Subcutaneous abdominal adipose tissue (tissue), 5 donors: ENCODE measurements around the gene SAMD9.
"Not testable (repeated sequence)": the region's sequence is repeated elsewhere in the genome, so short reads cannot be mapped to it uniquely, and the experiment has no call there.

Experiments used
- H3K27ac ChIP-seq: one replicate; pipeline ENCODE4 v1.7.0; 2013; ENCODE audit warnings: low read depth, mild to moderate bottlenecking, inconsistent platforms, low read length, moderate library complexity
- H3K27me3 ChIP-seq, 5 donors: one replicate each; pipeline ENCODE4 v1.7.0; 2013; ENCODE audit warnings: low read length in 5 of 5, inconsistent platforms in 1 of 5; ENCODE audit not compliant: control insufficient read depth in 5 of 5, insufficient read depth in 4 of 5
- H3K36me3 ChIP-seq, 5 donors: one replicate each; pipeline ENCODE4 v1.7.0; 2013; ENCODE audit warnings: low read length in 5 of 5; ENCODE audit not compliant: control insufficient read depth in 5 of 5, insufficient read depth in 5 of 5
- H3K4me1 ChIP-seq, 5 donors: one replicate each; pipeline ENCODE4 v1.7.0; 2013; ENCODE audit warnings: low read length in 5 of 5, mild to moderate bottlenecking in 3 of 5, moderate library complexity in 1 of 5; ENCODE audit not compliant: control insufficient read depth in 5 of 5, insufficient read depth in 5 of 5
- H3K4me3 ChIP-seq, 5 donors: one replicate each; pipeline ENCODE4 v1.7.0; 2013; ENCODE audit warnings: low read length in 5 of 5, low read depth in 1 of 5
- H3K9ac ChIP-seq, 5 donors: one replicate each; pipeline ENCODE4 v1.7.0; 2013; ENCODE audit warnings: low read length in 5 of 5, mild to moderate bottlenecking in 4 of 5, moderate library complexity in 3 of 5
- H3K9me3 ChIP-seq, 5 donors: one replicate each; pipeline ENCODE4 v1.7.0; 2013; ENCODE audit warnings: low read length in 5 of 5; ENCODE audit not compliant: control insufficient read depth in 5 of 5
- donor health status: healthy.
- donor health status: healthy.
- donor health status: healthy.
- donor health status: healthy.
- donor health status: healthy.

Gene SAMD9

DNA sequence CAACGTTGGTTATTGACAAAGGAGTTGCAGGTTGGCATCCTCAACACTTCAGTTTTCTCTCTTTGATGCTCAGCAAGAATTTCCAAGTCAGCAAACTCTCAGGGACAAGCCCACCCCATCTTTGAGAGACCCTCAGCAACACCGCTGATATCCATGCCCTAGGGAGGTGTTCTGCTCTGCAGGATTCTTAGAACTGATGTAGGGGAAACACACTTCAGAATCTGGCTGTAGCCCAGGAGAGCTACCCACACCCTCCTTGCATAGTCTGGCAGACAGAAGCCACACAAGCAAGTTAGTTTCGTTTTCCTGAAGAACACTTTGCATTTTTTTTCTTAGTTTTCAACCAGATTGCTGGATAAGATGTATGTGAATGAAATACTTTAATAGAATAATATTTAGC is 29.6 kb upstream of the SAMD9 start:
- Histone ChIP-seq H3K4me3 (peak overlapping the region; percentile 60 to 82 (median 74)), H3K27ac (peak overlapping the region; percentile 54), H3K9me3 (no peaks in the 10 kb centered on the region), H3K9ac (peak overlapping the region; percentile 2 to 79 (median 74)), H3K27me3 (no peaks in the 10 kb centered on the region), H3K4me1 (peaks cover 0 to 27% (median 22%) of the 10 kb centered on the region in 5 donors), H3K36me3 (peaks cover 16 to 26% (median 24%) of the 10 kb centered on the region in 5 donors)

GRCh38 chr7:93146472-93147141 is 28.8 kb upstream of the SAMD9 start:
- Histone ChIP-seq H3K9me3 (no peaks in the 10 kb centered on the region), H3K27me3 (no peaks in the 10 kb centered on the region), H3K4me1 (peaks cover 0 to 27% (median 22%) of the 10 kb centered on the region in 5 donors), H3K27ac (peak overlapping the region; percentile 54), H3K4me3 (peak overlapping the region; percentile 60 to 82 (median 74)), H3K9ac (peak overlapping the region; percentile 2 to 79 (median 72)), H3K36me3 (peaks cover 19 to 33% (median 28%) of the 10 kb centered on the region in 5 donors)

- Histone ChIP-seq H3K9ac (peak overlapping the region in 1 of 5 donors; percentile 51), H3K4me3 (peak overlapping the region in 3 of 5 donors; percentile 8 to 74 (median 60))
Observed at GRCh38 chr7:93146036-93146435, 28.3 kb upstream of the SAMD9 start.

GRCh38 chr7:93145354-93145753 is 27.6 kb upstream of the SAMD9 start:
- Histone ChIP-seq H3K9me3 (peaks cover 0 to 10% (median 0%) of the 10 kb centered on the region in 5 donors), H3K4me3 (no peak overlapping the region), H3K4me1 (peaks cover 0 to 27% (median 22%) of the 10 kb centered on the region in 5 donors), H3K27ac (no peak overlapping the region), H3K9ac (no peak overlapping the region), H3K27me3 (no peaks in the 10 kb centered on the region), H3K36me3 (peaks cover 29 to 46% (median 40%) of the 10 kb centered on the region in 5 donors)

More at GRCh38 chr7:93146036-93146435, 28.3 kb upstream of the SAMD9 start:
- H3K27ac ChIP-seq = no peak overlapping the region
- no peaks in the 10 kb centered on the region for H3K27me3 ChIP-seq
- H3K4me1 ChIP-seq = peaks cover 0 to 27% (median 22%) of the 10 kb centered on the region in 5 donors
- peaks cover 24 to 39% (median 33%) of the 10 kb centered on the region in 5 donors for H3K36me3 ChIP-seq
- peaks cover 0 to 3% (median 0%) of the 10 kb centered on the region in 5 donors for H3K9me3 ChIP-seq

DNA sequence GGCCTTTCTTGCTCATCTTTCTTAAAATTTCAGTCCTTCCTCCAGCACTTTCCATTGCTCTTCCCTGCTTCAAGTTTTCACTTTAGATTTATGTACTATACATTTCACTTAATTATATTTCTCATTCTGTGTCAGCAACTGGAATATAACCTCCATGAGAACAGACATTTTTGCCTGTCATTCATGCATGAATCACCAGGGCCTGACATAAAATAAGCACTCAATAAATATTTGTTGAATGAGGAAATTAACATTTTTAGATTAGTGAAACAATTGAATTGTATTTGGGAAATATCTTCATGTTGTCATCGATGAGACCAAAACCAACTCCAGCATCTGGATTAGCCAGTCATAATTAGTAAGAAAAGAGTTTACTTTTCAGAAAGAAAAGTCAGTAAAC is 24.3 kb upstream of the SAMD9 start:
- Histone ChIP-seq H3K9me3 (peaks cover 0 to 38% (median 24%) of the 10 kb centered on the region in 5 donors), H3K27ac (no peak overlapping the region), H3K27me3 (no peaks in the 10 kb centered on the region), H3K4me1 (peaks cover 0 to 18% (median 14%) of the 10 kb centered on the region in 5 donors), H3K9ac (no peak overlapping the region), H3K36me3 (peaks cover 44 to 76% (median 68%) of the 10 kb centered on the region in 5 donors), H3K4me3 (no peak overlapping the region)

DNA sequence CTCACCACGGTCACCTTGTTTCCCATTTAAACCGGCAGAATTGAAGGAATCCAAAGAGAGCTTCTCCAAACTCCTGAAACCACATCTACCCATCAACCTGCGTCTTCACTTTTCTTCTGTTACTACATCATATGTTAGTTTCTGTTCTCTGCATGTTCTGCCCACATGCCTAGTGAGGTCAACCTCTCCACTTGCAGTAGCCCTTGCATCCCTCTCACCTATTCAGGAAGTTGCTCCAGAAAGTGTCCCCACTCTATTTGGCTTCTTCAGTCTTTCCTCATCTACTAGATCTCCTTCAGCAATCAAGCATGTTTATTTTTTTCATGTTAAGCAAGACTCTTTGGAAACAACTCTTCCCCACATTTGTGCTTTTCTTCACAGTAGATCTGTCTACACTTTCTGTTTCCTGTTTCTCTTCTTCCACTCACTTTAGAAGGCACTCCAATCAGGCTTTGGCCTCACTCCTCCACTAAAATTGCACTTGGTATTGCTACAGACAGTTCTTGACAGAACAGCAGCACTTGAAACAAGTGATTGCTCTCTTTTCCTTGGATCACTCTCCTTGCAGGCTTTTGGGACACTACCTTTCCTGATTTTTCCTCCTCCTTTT is 22.9 kb upstream of the SAMD9 start:
- peaks cover 55 to 89% (median 81%) of the 10 kb centered on the region in 5 donors for H3K36me3 ChIP-seq

DNA sequence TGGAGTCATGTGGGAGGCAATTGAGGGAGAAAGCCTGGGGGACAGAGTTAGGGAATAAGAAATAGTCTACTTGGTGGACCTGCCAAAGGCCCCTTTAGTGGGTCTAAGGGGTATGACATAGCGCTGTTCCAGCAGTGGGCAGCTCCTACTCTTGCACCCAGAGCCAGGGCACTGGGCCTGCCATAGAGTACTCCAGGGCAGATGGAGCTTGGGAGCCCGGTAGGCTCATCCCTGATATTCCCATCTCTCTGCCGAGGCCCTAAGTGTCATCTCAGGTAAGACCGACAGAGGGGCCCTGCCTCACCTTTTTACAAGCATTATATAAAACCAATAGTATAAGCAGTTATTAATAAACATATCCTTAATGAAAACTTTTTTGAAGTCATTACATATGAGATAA is 20.8 kb upstream of the SAMD9 start:
- peaks cover 12 to 72% (median 46%) of the 10 kb centered on the region in 5 donors for H3K9me3 ChIP-seq

More for the DNA sequence above, 22.9 kb upstream of the SAMD9 start:
- Histone ChIP-seq H3K9ac (no peak overlapping the region), H3K4me1 (peaks cover 0 to 4% (median 1%) of the 10 kb centered on the region in 5 donors), H3K4me3 (no peak overlapping the region), H3K27ac (no peak overlapping the region), H3K9me3 (peaks cover 3 to 51% (median 29%) of the 10 kb centered on the region in 5 donors), H3K27me3 (no peaks in the 10 kb centered on the region)

DNA sequence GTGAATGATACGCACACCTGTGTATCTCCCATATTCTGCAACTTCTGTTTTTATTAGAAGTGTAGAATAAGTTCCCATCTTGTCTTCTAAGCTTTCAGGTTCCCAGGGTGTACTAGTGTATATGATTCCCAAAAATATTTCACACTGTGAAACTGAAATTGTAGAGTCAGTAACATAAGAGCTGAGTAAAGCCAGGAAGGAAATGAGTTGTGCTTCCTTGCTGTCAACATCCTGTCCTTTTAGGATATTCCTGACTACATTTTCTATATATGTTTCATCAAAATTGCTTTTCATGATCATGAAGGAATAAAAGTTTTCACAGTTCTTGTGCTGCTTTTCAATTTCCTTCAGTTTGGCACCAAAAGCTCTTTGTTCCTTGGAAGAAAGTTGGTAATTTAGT is 15.2 kb upstream of the SAMD9 start:
- no peaks in the 10 kb centered on the region for H3K27me3 ChIP-seq
- H3K4me1 ChIP-seq = no peaks in the 10 kb centered on the region
- no peak overlapping the region for H3K9ac ChIP-seq
- peaks cover 34 to 80% (median 76%) of the 10 kb centered on the region in 5 donors for H3K9me3 ChIP-seq
- H3K36me3 ChIP-seq = peaks cover 25 to 32% (median 29%) of the 10 kb centered on the region in 5 donors
- H3K4me3 ChIP-seq = no peak overlapping the region
- no peak overlapping the region for H3K27ac ChIP-seq

More for the DNA sequence above, 20.8 kb upstream of the SAMD9 start:
- Histone ChIP-seq H3K4me1 (no peaks in the 10 kb centered on the region), H3K36me3 (peaks cover 57 to 86% (median 75%) of the 10 kb centered on the region in 5 donors), H3K27ac (no peak overlapping the region), H3K4me3 (peak overlapping the region in 2 of 5 donors; percentile 0 to 2), H3K9ac (no peak overlapping the region), H3K27me3 (no peaks in the 10 kb centered on the region)

- H3K9me3 ChIP-seq = peaks cover 30 to 78% (median 74%) of the 10 kb centered on the region in 5 donors
Observed at GRCh38 chr7:93132216-93132615, 14.4 kb upstream of the SAMD9 start.

GRCh38 chr7:93126954-93127353 is 9.2 kb upstream of the SAMD9 start:
- H3K9me3 ChIP-seq = peaks cover under 1 to 43% (median 30%) of the 10 kb centered on the region in 5 donors
- not testable (repeated sequence) for H3K36me3 ChIP-seq, H3K27me3 ChIP-seq, H3K4me3 ChIP-seq, H3K9ac ChIP-seq, H3K27ac ChIP-seq, H3K4me1 ChIP-seq

More at GRCh38 chr7:93132216-93132615, 14.4 kb upstream of the SAMD9 start:
- peaks cover 20 to 27% (median 23%) of the 10 kb centered on the region in 5 donors for H3K36me3 ChIP-seq
- no peak overlapping the region for H3K9ac ChIP-seq
- no peaks in the 10 kb centered on the region for H3K27me3 ChIP-seq
- H3K27ac ChIP-seq = no peak overlapping the region
- no peak overlapping the region for H3K4me3 ChIP-seq
- no peaks in the 10 kb centered on the region for H3K4me1 ChIP-seq
